ENCODE measurements around the gene TNFAIP1. TPM values are rescaled to one million over a fixed set of nuclear protein-coding genes. Genes with fewer than 3 reads are reported as not detected.

TNFAIP1 gene
- total RNA-seq, 1 donor from 2014 or later: 59.2 TPM

- no peak overlapping the region for H3K27ac Mint-ChIP-seq (ENCODE audit: unreplicated experiment)
- no peaks in the 10 kb centered on the region for H3K36me3 Mint-ChIP-seq (ENCODE audit: unreplicated experiment)
- H3K9me3 Mint-ChIP-seq (ENCODE audit: unreplicated experiment): no peaks in the 10 kb centered on the region
- no peak overlapping the region for H3K4me3 Mint-ChIP-seq (ENCODE audit: unreplicated experiment)
- DNase-seq (ENCODE audit: extremely low spot score, unreplicated experiment): no peak
- peaks cover 31% of the 10 kb centered on the region for H3K4me1 Mint-ChIP-seq (ENCODE audit: unreplicated experiment)
- H3K27me3 Mint-ChIP-seq (ENCODE audit: unreplicated experiment): no peaks in the 10 kb centered on the region
- TF ChIP-seq CTCF (IDR thresholded peaks at IDR 0.05): no peak
These were observed 41.6 kb upstream of the TNFAIP1 start for GRCh38 chr17:28293994-28294393.

GRCh38 chr17:28295677-28296578, 39.6 kb upstream of the TNFAIP1 start:
- H3K27me3 Mint-ChIP-seq (ENCODE audit: unreplicated experiment): no peaks in the 10 kb centered on the region
- no peak overlapping the region for H3K27ac Mint-ChIP-seq (ENCODE audit: unreplicated experiment)
- H3K9me3 Mint-ChIP-seq (ENCODE audit: unreplicated experiment): no peaks in the 10 kb centered on the region
- peaks cover 26% of the 10 kb centered on the region for H3K4me1 Mint-ChIP-seq (ENCODE audit: unreplicated experiment)
- TF ChIP-seq CTCF (IDR thresholded peaks at IDR 0.05): no peak
- no peak overlapping the region for H3K4me3 Mint-ChIP-seq (ENCODE audit: unreplicated experiment)
- no peak for DNase-seq (ENCODE audit: extremely low spot score, unreplicated experiment)
- H3K36me3 Mint-ChIP-seq (ENCODE audit: unreplicated experiment): no peaks in the 10 kb centered on the region

GRCh38 chr17:28298449-28298848, 37.1 kb upstream of the TNFAIP1 start:
- Mint-ChIP-seq H3K36me3 (ENCODE audit: unreplicated experiment) (no peaks in the 10 kb centered on the region), H3K4me1 (ENCODE audit: unreplicated experiment) (peaks cover 8% of the 10 kb centered on the region), H3K27me3 (ENCODE audit: unreplicated experiment) (no peaks in the 10 kb centered on the region), H3K9me3 (ENCODE audit: unreplicated experiment) (no peaks in the 10 kb centered on the region), H3K27ac (ENCODE audit: unreplicated experiment) (no peak overlapping the region), H3K4me3 (ENCODE audit: unreplicated experiment) (no peak overlapping the region)
- TF ChIP-seq CTCF (IDR thresholded peaks at IDR 0.05): no peak
- no peak for DNase-seq (ENCODE audit: extremely low spot score, unreplicated experiment)

GRCh38 chr17:28306954-28307401, 28.6 kb upstream of the TNFAIP1 start:
- no peaks in the 10 kb centered on the region for H3K36me3 Mint-ChIP-seq (ENCODE audit: unreplicated experiment)
- H3K4me3 Mint-ChIP-seq (ENCODE audit: unreplicated experiment): no peak overlapping the region
- H3K27ac Mint-ChIP-seq (ENCODE audit: unreplicated experiment): no peak overlapping the region
- H3K27me3 Mint-ChIP-seq (ENCODE audit: unreplicated experiment): no peaks in the 10 kb centered on the region
- no peak for DNase-seq (ENCODE audit: extremely low spot score, unreplicated experiment)
- H3K4me1 Mint-ChIP-seq (ENCODE audit: unreplicated experiment): peaks cover 3% of the 10 kb centered on the region
- no peaks in the 10 kb centered on the region for H3K9me3 Mint-ChIP-seq (ENCODE audit: unreplicated experiment)
- no peak for TF ChIP-seq CTCF (IDR thresholded peaks at IDR 0.05)

GRCh38 chr17:28313841-28314240, 21.7 kb upstream of the TNFAIP1 start:
- no peak for DNase-seq (ENCODE audit: extremely low spot score, unreplicated experiment)
- no peaks in the 10 kb centered on the region for H3K36me3 Mint-ChIP-seq (ENCODE audit: unreplicated experiment)
- H3K27me3 Mint-ChIP-seq (ENCODE audit: unreplicated experiment): no peaks in the 10 kb centered on the region

More at GRCh38 chr17:28313841-28314240, 21.7 kb upstream of the TNFAIP1 start:
- no peak for TF ChIP-seq CTCF (IDR thresholded peaks at IDR 0.05)
- Mint-ChIP-seq H3K4me3 (ENCODE audit: unreplicated experiment) (no peak overlapping the region), H3K9me3 (ENCODE audit: unreplicated experiment) (no peaks in the 10 kb centered on the region), H3K4me1 (ENCODE audit: unreplicated experiment) (peaks cover 20% of the 10 kb centered on the region), H3K27ac (ENCODE audit: unreplicated experiment) (no peak overlapping the region)
